HUES64 (cell line): Measurements from ENCODE around the gene SPRR1B.

Experiments
- H3K27ac ChIP-seq: 2 replicates; pipeline ENCODE4 v1.7.0; 2013; ENCODE audit warnings: low read depth, low read length, inconsistent platforms
- H3K27me3 ChIP-seq: 2 replicates; pipeline ENCODE4 v1.6.1; 2013; ENCODE audit warnings: mild to moderate bottlenecking, low read length; ENCODE audit not compliant: insufficient read depth
- H3K36me3 ChIP-seq: 2 replicates; pipeline ENCODE4 v1.6.1; 2013; ENCODE audit warnings: mild to moderate bottlenecking, low read length; ENCODE audit not compliant: insufficient read depth
- H3K4me1 ChIP-seq: 2 replicates; pipeline ENCODE4 v1.6.1; 2013; ENCODE audit warnings: mild to moderate bottlenecking, low read length, moderate library complexity; ENCODE audit not compliant: insufficient read depth
- H3K4me3 ChIP-seq: 2 replicates; pipeline ENCODE4 v1.5.1; 2013; ENCODE audit warnings: mild to moderate bottlenecking, low read length, moderate library complexity
- H3K9ac ChIP-seq: 2 replicates; pipeline ENCODE4 v1.6.1; 2013; ENCODE audit warnings: mild to moderate bottlenecking, low read depth, low read length
- H3K9me3 ChIP-seq: 2 replicates; pipeline ENCODE4 v1.6.1; 2013; ENCODE audit warnings: low read depth, low read length; ENCODE audit not compliant: insufficient read depth
- WGBS: fragments of 150-250, 120-280 bp; methylation state at CpG from one replicate; pipeline ENCODE4 v1.1.7; 2013; ENCODE audit warnings: missing lambda C conversion rate; 5-methylcytosine and 5-hydroxymethylcytosine counted together

SPRR1B gene

GRCh38 chr1:153081736-153082135 lies 50.7 kb downstream of the SPRR1B start:
- Histone ChIP-seq H3K4me1 (no peaks in the 10 kb centered on the region), H3K9ac (no peak overlapping the region), H3K27ac (no peak overlapping the region), H3K36me3 (no peaks in the 10 kb centered on the region), H3K9me3 (no peaks in the 10 kb centered on the region), H3K27me3 (no peaks in the 10 kb centered on the region), H3K4me3 (no peak overlapping the region)
- 100% methylated on average over 2 of the region's 3 CpGs for WGBS
